HCT116 (cell line): ENCODE measurements around the gene IRF9. TPM values are rescaled to one million over a fixed set of nuclear protein-coding genes. Genes with fewer than 3 reads are reported as not detected.
A peak's percentile ranks its signal among the peaks of the same experiment; 100 is the strongest.

Experiments
- ATAC-seq: fragments of 200-7000 bp; cut with Tn5 transposase; 2 replicates; pipeline ENCODE4 v1.9.1; 2020; ENCODE audit warnings: mild to moderate bottlenecking, moderate library complexity
- BruUV-seq: library from RNA; stranded (reverse); fragments of 400-500 nt; replicated peaks from 2 replicates; lab custom pipeline; 2021; lab: Mats Ljungman, UMichigan
- CTCF ChIA-PET: fragments of 300-600 bp; sonication (Branson Sonifier 250); formaldehyde crosslinking; loops from one replicate; lab custom pipeline; 2021; ENCODE audit warnings: antibody characterized with exemption; lab: Charles Lee
- POLR2A ChIA-PET: fragments of 300-600, 350-600 bp; sonication (Branson Sonifier 250); formaldehyde crosslinking; loops from one replicate; lab custom pipeline; 2021; ENCODE audit warnings: antibody characterized with exemption; lab: Charles Lee
- RAD21 ChIA-PET, 2 experiments: fragments of 300-600 bp; sonication (Branson Sonifier 250); formaldehyde crosslinking; loops; one replicate each; lab custom pipeline; 2023; ENCODE audit warnings: low total read pairs in 2 of 2; ENCODE audit not compliant: uncharacterized antibody in 2 of 2, unreplicated experiment in 2 of 2, low non-redundant PET in 1 of 2; lab: Charles Lee
- DNase-seq: peaks from one replicate; pipeline ENCODE4 v3.0.0-alpha.2; 2010; ENCODE audit warnings: low read depth, low spot score
- H2AFZ ChIP-seq: fragments of 200-600 bp; shearing (Covaris generic), sonication (generic); 2 replicates; pipeline ENCODE4 v1.6.1; 2017; ENCODE audit warnings: low read depth, mixed run types, mixed read lengths, antibody characterized with exemption, low read length; ENCODE audit not compliant: poor library complexity, severe bottlenecking
- H3K27ac ChIP-seq: 2 replicates; pipeline ENCODE4 v1.5.1; 2012; ENCODE audit warnings: low read depth, low read length
- H3K27me3 ChIP-seq: fragments of 200-600 bp; sonication (generic); 2 replicates; pipeline ENCODE4 v1.6.1; 2016; ENCODE audit warnings: mixed run types, low read length, mixed read lengths; ENCODE audit not compliant: insufficient read depth
- H3K36me3 ChIP-seq, 2 experiments: fragments of 200-500 bp in 1 of 2; fragments of 200-600 bp in 1 of 2; sonication (Bioruptor generic) in 1 of 2; sonication (generic) in 1 of 2; 2 replicates each; pipeline versions ENCODE4 v1.5.1 to v1.6.1; 2014 to 2016; ENCODE audit warnings: low read length in 2 of 2, inconsistent platforms in 1 of 2, mixed read lengths in 1 of 2, mixed run types in 1 of 2; ENCODE audit not compliant: insufficient read depth in 2 of 2, control insufficient read depth in 1 of 2
- H3K4me1 ChIP-seq, 2 experiments: fragments of 200-600 bp in 1 of 2; sonication (generic) in 1 of 2; 2 replicates each; pipeline versions ENCODE4 v1.5.1 to v1.6.1; 2012 to 2017; ENCODE audit warnings: low read length in 2 of 2, inconsistent platforms in 1 of 2, mild to moderate bottlenecking in 1 of 2, mixed read lengths in 1 of 2, mixed run types in 1 of 2, moderate library complexity in 1 of 2; ENCODE audit not compliant: insufficient read depth in 2 of 2, control insufficient read depth in 1 of 2
- H3K4me2 ChIP-seq: fragments of 200-600 bp; sonication (generic); 2 replicates; pipeline ENCODE4 v1.6.1; 2017; ENCODE audit warnings: mixed run types, low read length, mixed read lengths
- H3K4me3 ChIP-seq, 2 experiments: fragments of 200-600 bp in 1 of 2; sonication (generic) in 1 of 2; replicated peaks in 1 of 2; 2 replicates each; pipeline ENCODE4 v1.5.1; 2011 to 2016; ENCODE audit warnings: low read length in 2 of 2, control low read depth in 1 of 2, low read depth in 1 of 2, mild to moderate bottlenecking in 1 of 2, mixed read lengths in 1 of 2, mixed run types in 1 of 2
- H3K79me2 ChIP-seq: fragments of 200-600 bp; sonication (generic); 2 replicates; pipeline ENCODE4 v1.6.1; 2017; ENCODE audit warnings: mild to moderate bottlenecking, mixed run types, low read length, moderate library complexity, mixed read lengths; ENCODE audit not compliant: insufficient read depth
- H3K9ac ChIP-seq: fragments of 200-600 bp; sonication (generic); 2 replicates; pipeline ENCODE4 v1.6.1; 2016; ENCODE audit warnings: low read length, mixed read lengths
- H3K9me2 ChIP-seq: fragments of 200-600 bp; sonication (generic), shearing (Covaris generic); 2 replicates; pipeline ENCODE4 v1.6.1; 2017; ENCODE audit warnings: mixed run types, mild to moderate bottlenecking, moderate library complexity; ENCODE audit not compliant: insufficient read depth
- H3K9me3 ChIP-seq, 2 experiments: fragments of 200-500 bp in 1 of 2; fragments of 200-600 bp in 1 of 2; sonication (Bioruptor generic) in 1 of 2; sonication (generic) in 1 of 2; 2 replicates each; pipeline ENCODE4 v1.6.1; 2014 to 2017; ENCODE audit warnings: low read length in 2 of 2, mixed read lengths in 2 of 2, inconsistent platforms in 1 of 2, low read depth in 1 of 2, mild to moderate bottlenecking in 1 of 2, mixed run types in 1 of 2, moderate library complexity in 1 of 2; ENCODE audit not compliant: control insufficient read depth in 1 of 2, insufficient read depth in 1 of 2
- H4K20me1 ChIP-seq: fragments of 200-600 bp; sonication (generic), shearing (Covaris generic); 2 replicates; pipeline ENCODE4 v1.6.1; 2017; ENCODE audit warnings: mixed run types, mild to moderate bottlenecking, moderate library complexity; ENCODE audit not compliant: insufficient read depth
- CBX3 ChIP-seq: IDR thresholded peaks from 2 replicates; pipeline ENCODE4 v1.6.1; 2012; ENCODE audit warnings: low read depth
- CEBPB ChIP-seq: IDR thresholded peaks from 2 replicates; pipeline ENCODE4 v1.6.1; 2012; ENCODE audit warnings: low read depth
- EGR1 ChIP-seq: IDR thresholded peaks from 2 replicates; pipeline ENCODE4 v1.6.1; 2012; ENCODE audit warnings: low read depth
- SP1 ChIP-seq: IDR thresholded peaks from 2 replicates; pipeline ENCODE4 v1.6.1; 2012; ENCODE audit warnings: low read depth
- YY1 ChIP-seq: IDR thresholded peaks from 2 replicates; pipeline ENCODE4 v1.6.1; 2011; ENCODE audit warnings: low read length, low read depth, moderate library complexity, mild to moderate bottlenecking; ENCODE audit not compliant: insufficient replicate concordance; ENCODE audit errors: extremely low read depth
- ZFX ChIP-seq: fragments of 450-650 bp; IDR thresholded peaks from 2 replicates; pipeline ENCODE4 v1.6.1; 2017
- intact Hi-C: fragments of 100-400 bp; cut with micrococcal nuclease; formaldehyde crosslinking; loops from 2 replicates; pipeline ENCODE4 v1.10.0; 2022
- total RNA-seq: library from RNA; stranded (reverse); gene quantifications from one replicate; pipeline ENCODE4 v1.2.1, GENCODE V29; 2021; ENCODE audit not compliant: unreplicated experiment

IRF9 gene
- total RNA-seq, 1 experiment from 2014 or later: 21.7 TPM

- H3K9me3 ChIP-seq: no peaks in the 10 kb centered on the region
- H3K4me2 ChIP-seq: no peak overlapping the region
- no peak overlapping the region for H3K9ac ChIP-seq
- POLR2A ChIA-PET: no interaction called here
- no peaks in the 10 kb centered on the region for H4K20me1 ChIP-seq
- CTCF ChIA-PET: no interaction called here
- no peak overlapping the region for H3K4me3 ChIP-seq
- no peak overlapping the region for H3K27ac ChIP-seq
- no peaks in the 10 kb centered on the region for H3K27me3 ChIP-seq
- no TSS peak for BruUV-seq
- DNase-seq: no peak
- no peak for ATAC-seq
- H3K79me2 ChIP-seq: no peaks in the 10 kb centered on the region
- intact Hi-C loops: no loop called here
- TF ChIP-seq CEBPB (0 out of 2 replicates have a peak, but pooled peaks have one; percentile 22), ZFX (no peak)
- peaks cover 6 to 11% of the 10 kb centered on the region in 2 experiments; a peak in 3 of 4 replicates for H3K36me3 ChIP-seq
- no peaks in the 10 kb centered on the region for H3K4me1 ChIP-seq
- RAD21 ChIA-PET: interaction anchor here in 1 of 2 experiments (0.8 kb wide), 1 partner anchor 41 kb away, joined by 3 read pairs; no protein-coding TSS in a partner anchor
- no peak overlapping the region for H2AFZ ChIP-seq
- H3K9me2 ChIP-seq: no peaks in the 10 kb centered on the region
Measured at GRCh38 chr14:24167469-24168114, 6.5 kb downstream of the IRF9 start.

GRCh38 chr14:24171422-24172260 lies 10.6 kb downstream of the IRF9 start, which contains the start of gene REC8:
Gene REC8 (plus strand): TSS chr14:24172080. CDS start chr14:24172553, 473 bp downstream.
- H3K4me1 ChIP-seq: no peaks in the 10 kb centered on the region
- H3K27me3 ChIP-seq: no peaks in the 10 kb centered on the region
- no peak within 1 kb of the TSS for H3K4me2 ChIP-seq
- ChIA-PET POLR2A (no interaction called here), RAD21 (no interaction called here)
- H3K9ac ChIP-seq: no peak within 1 kb of the TSS
- no peak for DNase-seq
- H3K4me3 ChIP-seq: no peak within 1 kb of the TSS
- H3K9me2 ChIP-seq: no peaks in the 10 kb centered on the region
- no peaks in the 10 kb centered on the region for H4K20me1 ChIP-seq
- no peaks in the 10 kb centered on the region for H3K9me3 ChIP-seq
- TF ChIP-seq YY1: no peak
- TF ChIP-seq EGR1: no peak
- TF ChIP-seq SP1: no peak
- TF ChIP-seq CBX3: no peak
- TF ChIP-seq, all 23 proteins: peak for 0
- no peaks in the 10 kb centered on the region for H3K36me3 ChIP-seq
- H3K27ac ChIP-seq: no peak within 1 kb of the TSS
- intact Hi-C loops: no loop called here
- ATAC-seq: no peak
- no peaks in the 10 kb centered on the region for H3K79me2 ChIP-seq
- CTCF ChIA-PET: no interaction called here
- no TSS peak for BruUV-seq
- no peak within 1 kb of the TSS for H2AFZ ChIP-seq
